PC-3 (cell line): Measurements from ENCODE around the gene LIME1. TPM values are rescaled to one million over a fixed set of nuclear protein-coding genes. Genes with fewer than 3 reads are reported as not detected.

ENCODE experiments used
- ATAC-seq: fragments of 200-7000 bp; cut with Tn5 transposase; 2 replicates; pipeline ENCODE4 v1.9.1; 2020; ENCODE audit warnings: mild to moderate bottlenecking, moderate library complexity
- BruUV-seq: library from RNA; stranded (reverse); fragments of 400-500 nt; replicated peaks from 2 replicates; lab custom pipeline; 2021; lab: Mats Ljungman, UMichigan
- CTCF ChIA-PET: fragments of 300-600 bp; sonication (Branson Sonifier 250); formaldehyde crosslinking; loops from one replicate; lab custom pipeline; 2022; ENCODE audit warnings: antibody characterized with exemption; lab: Charles Lee
- POLR2A ChIA-PET: fragments of 300-600 bp; sonication (Branson Sonifier 250); formaldehyde crosslinking; loops from one replicate; lab custom pipeline; 2022; ENCODE audit warnings: antibody characterized with exemption; ENCODE audit not compliant: unreplicated experiment; lab: Charles Lee
- DNase-seq: peaks from one replicate; pipeline ENCODE4 v3.0.0-alpha.2; 2015
- H2AFZ ChIP-seq: fragments of 300-600 bp; sonication (generic); 2 replicates; pipeline ENCODE4 v1.6.0; 2016; ENCODE audit warnings: antibody characterized with exemption, low read length
- H3F3A ChIP-seq: fragments of 300-600 bp; sonication (generic); one replicate; pipeline ENCODE4 v1.6.0; 2017; ENCODE audit warnings: antibody characterized with exemption, low read length, control low read depth, mild to moderate bottlenecking; ENCODE audit not compliant: unreplicated experiment
- H3K27ac ChIP-seq: fragments of 300-600 bp; sonication (generic); 2 replicates; pipeline ENCODE4 v1.5.1; 2016; ENCODE audit warnings: mild to moderate bottlenecking, low read length
- H3K27me3 ChIP-seq: fragments of 300-600 bp; sonication (generic); 2 replicates; pipeline ENCODE4 v1.6.1; 2016; ENCODE audit warnings: low read length, mixed read lengths
- H3K36me3 ChIP-seq: fragments of 300-600 bp; sonication (generic); 2 replicates; pipeline ENCODE4 v1.6.1; 2016; ENCODE audit warnings: low read depth, mixed run types, low read length, mixed read lengths
- H3K4me1 ChIP-seq: fragments of 300-600 bp; sonication (generic); 2 replicates; pipeline ENCODE4 v1.5.1; 2016; ENCODE audit warnings: low read length; ENCODE audit not compliant: insufficient read depth
- H3K4me2 ChIP-seq: fragments of 300-600 bp; sonication (generic); 2 replicates; pipeline ENCODE4 v1.6.0; 2016; ENCODE audit warnings: low read length
- H3K4me3 ChIP-seq: fragments of 300-600 bp; sonication (generic); 2 replicates; pipeline ENCODE4 v1.5.1; 2016; ENCODE audit warnings: mild to moderate bottlenecking, low read length, mixed read lengths
- H3K79me2 ChIP-seq: fragments of 300-600 bp; sonication (generic); 2 replicates; pipeline ENCODE4 v1.6.1; 2017; ENCODE audit warnings: low read length, mixed read lengths
- H3K9ac ChIP-seq: fragments of 300-600 bp; sonication (generic); 2 replicates; pipeline ENCODE4 v1.6.0; 2016; ENCODE audit warnings: mild to moderate bottlenecking, low read length
- H3K9me2 ChIP-seq: fragments of 300-600 bp; sonication (generic); replicated peaks from 2 replicates; pipeline ENCODE4 v1.6.1; 2016; ENCODE audit warnings: mixed run types, low read length, mixed read lengths
- H3K9me3 ChIP-seq: fragments of 300-600 bp; sonication (generic); 2 replicates; pipeline ENCODE4 v1.6.1; 2016; ENCODE audit warnings: low read length, mixed read lengths
- H4K20me1 ChIP-seq: fragments of 300-600 bp; sonication (generic); 2 replicates; pipeline ENCODE4 v1.6.1; 2016; ENCODE audit warnings: low read length, mixed read lengths
- CTCF ChIP-seq: fragments of 300-600 bp; sonication (generic); conservative IDR thresholded peaks from 2 replicates; pipeline ENCODE4 v1.5.1; 2017; ENCODE audit warnings: antibody characterized with exemption, low read depth, mild to moderate bottlenecking, low read length
- EZH2 ChIP-seq: fragments of 300-600 bp; sonication (generic); IDR thresholded peaks from one replicate; pipeline ENCODE4 v1.6.1; 2017; ENCODE audit warnings: antibody characterized with exemption, mild to moderate bottlenecking, low read length; ENCODE audit not compliant: unreplicated experiment
- EZH2phosphoT487 ChIP-seq: fragments of 300-600 bp; sonication (generic); IDR thresholded peaks from 2 replicates; pipeline ENCODE4 v1.6.1; 2018; ENCODE audit warnings: mild to moderate bottlenecking, antibody characterized with exemption, low read length, borderline replicate concordance
- intact Hi-C: fragments of 100-400 bp; cut with micrococcal nuclease; formaldehyde crosslinking; loops from 2 replicates; pipeline ENCODE4 v1.9.0; 2023
- total RNA-seq: library from RNA; depleted of rRNA; stranded (reverse); fragments of >200 nt; gene quantifications from 2 replicates; pipeline ENCODE4 v1.2.3, GENCODE V29; 2014

LIME1 gene
- total RNA-seq, 1 experiment from 2014 or later = 17.3 TPM

DNA sequence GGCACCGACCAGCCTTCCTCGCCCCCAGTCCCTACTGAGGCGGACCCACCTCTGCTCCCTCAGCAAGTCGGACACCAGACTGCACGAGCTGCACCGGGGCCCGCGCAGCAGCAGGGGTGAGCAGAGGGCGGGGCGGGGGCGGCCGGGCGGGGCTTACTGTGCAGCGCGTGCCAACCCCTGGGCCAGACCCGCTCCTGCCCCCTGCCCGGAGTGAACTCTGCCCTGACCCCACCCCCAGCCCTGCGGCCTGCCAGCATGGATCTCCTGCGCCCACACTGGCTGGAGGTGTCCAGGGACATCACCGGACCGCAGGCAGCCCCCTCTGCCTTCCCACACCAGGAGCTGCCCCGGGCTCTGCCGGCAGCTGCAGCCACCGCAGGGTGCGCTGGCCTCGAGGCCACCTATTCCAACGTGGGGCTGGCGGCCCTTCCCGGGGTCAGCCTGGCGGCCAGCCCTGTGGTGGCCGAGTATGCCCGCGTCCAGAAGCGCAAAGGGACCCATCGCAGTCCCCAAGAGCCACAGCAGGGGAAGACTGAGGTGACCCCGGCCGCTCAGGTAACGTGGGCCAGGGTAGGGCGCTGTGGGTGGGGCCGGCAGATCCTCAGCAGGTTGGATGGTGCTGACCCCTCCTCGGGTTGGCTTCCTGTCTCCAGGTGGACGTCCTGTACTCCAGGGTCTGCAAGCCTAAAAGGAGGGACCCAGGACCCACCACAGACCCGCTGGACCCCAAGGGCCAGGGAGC lies 1.7 kb downstream of the LIME1 start:
- Histone ChIP-seq H3K9me2 (no peaks in the 10 kb centered on the region), H3K27me3 (no peaks in the 10 kb centered on the region), H3F3A (no peaks in the 10 kb centered on the region), H3K27ac (no peak overlapping the region), H4K20me1 (no peaks in the 10 kb centered on the region), H3K9me3 (no peaks in the 10 kb centered on the region), H3K79me2 (peaks cover 14% of the 10 kb centered on the region), H3K4me1 (peaks cover 12% of the 10 kb centered on the region), H3K4me3 (no peak overlapping the region), H3K36me3 (peaks cover 12% of the 10 kb centered on the region), H3K4me2 (no peak overlapping the region), H2AFZ (no peak overlapping the region), H3K9ac (no peak overlapping the region)
- CTCF ChIA-PET = no interaction called here
- ATAC-seq (no peak), DNase-seq (no peak)
- POLR2A ChIA-PET = interaction anchor here (0.6 kb wide), 2 partner anchors 39 to 164 kb away, joined by 4 to 10 read pairs; partner anchors contain the start of gene HELZ2
- no peak for TF ChIP-seq EZH2phosphoT487
- TF ChIP-seq CTCF = no peak
- no peak for TF ChIP-seq EZH2
- intact Hi-C loops = no loop called here
- no TSS peak for BruUV-seq

GRCh38 chr20:63738687-63739129 lies 2.2 kb downstream of the LIME1 start:
- Histone ChIP-seq H4K20me1 (no peaks in the 10 kb centered on the region), H3K9me2 (no peaks in the 10 kb centered on the region), H3K9ac (no peak overlapping the region), H3K9me3 (no peaks in the 10 kb centered on the region), H3K79me2 (peaks cover 13% of the 10 kb centered on the region), H3K4me3 (no peak overlapping the region), H3K36me3 (peaks cover 18% of the 10 kb centered on the region), H3K4me2 (no peak overlapping the region), H2AFZ (no peak overlapping the region), H3K27ac (no peak overlapping the region), H3F3A (no peaks in the 10 kb centered on the region), H3K4me1 (peaks cover 12% of the 10 kb centered on the region), H3K27me3 (no peaks in the 10 kb centered on the region)
- CTCF ChIA-PET = no interaction called here
- intact Hi-C loops = no loop called here
- TF ChIP-seq EZH2phosphoT487 = no peak
- TF ChIP-seq EZH2 = no peak
- no peak for TF ChIP-seq CTCF
- ATAC-seq (no peak), DNase-seq (no peak)
- POLR2A ChIA-PET = interaction anchor here (0.6 kb wide), 1 partner anchor 164 kb away, joined by 10 read pairs; the partner anchor contains the start of gene HELZ2
- no TSS peak for BruUV-seq
